Measurements from ENCODE around the gene NCOA3. TPM values are rescaled to one million over a fixed set of nuclear protein-coding genes. Genes with fewer than 3 reads are reported as not detected.

NCOA3 gene
- total and polyA plus RNA-seq, 12 donors: 8.0 to 30.2 (median 21.4) TPM

GRCh38 chr20:47614703-47615309, 113.1 kb downstream of the NCOA3 start:
- no peaks in the 10 kb centered on the region for H3K27me3 ChIP-seq
- WGBS, 2 donors: 98 to 99% methylated on average over 2 of the region's 2 CpGs
- ATAC-seq (no peak), DNase-seq (no peak)
- H3K4me3 ChIP-seq: no peak overlapping the region
- peaks cover 0 to 61% (median 39%) of the 10 kb centered on the region in 9 donors for H3K4me1 ChIP-seq
- peak overlapping the region in 2 of 10 donors; percentile 2 to 17 for H3K27ac ChIP-seq
- no peaks in the 10 kb centered on the region for H3K36me3 ChIP-seq
- no peak for TF ChIP-seq CTCF (IDR thresholded peaks at IDR 0.05)
- intact Hi-C loops (cut with DNase I): loop anchor here in 7 of 10 donors (5.0 to 10.0 kb wide), 8 partner anchors 38 to 343 kb away; partner anchors contain the start of gene NCOA3 (in 3 of the 7)
- no peaks in the 10 kb centered on the region for H3K9me3 ChIP-seq

GRCh38 chr20:47618479-47618878, 116.8 kb downstream of the NCOA3 start:
- intact Hi-C loops (cut with DNase I): loop anchor here in 5 of 10 donors (5.0 to 10.0 kb wide), 6 partner anchors 54 to 346 kb away; partner anchors contain the start of gene NCOA3 (in 2 of the 5)
- WGBS, 2 donors: 95 to 97% methylated on average over 6 of the region's 6 CpGs
- no peak for TF ChIP-seq CTCF (IDR thresholded peaks at IDR 0.05)
- Histone ChIP-seq H3K4me3 (no peak overlapping the region), H3K4me1 (peaks cover 0 to 55% (median 26%) of the 10 kb centered on the region in 9 donors), H3K27ac (no peak overlapping the region), H3K27me3 (no peaks in the 10 kb centered on the region), H3K9me3 (no peaks in the 10 kb centered on the region), H3K36me3 (peaks cover 0 to 17% (median 2%) of the 10 kb centered on the region in 9 donors)
- ATAC-seq (no peak), DNase-seq (no peak)

- Histone ChIP-seq H3K4me1 (peaks cover 0 to 33% (median 13%) of the 10 kb centered on the region in 9 donors), H3K36me3 (peaks cover 0 to 43% (median 12%) of the 10 kb centered on the region in 9 donors), H3K27ac (peak overlapping the region in 4 of 10 donors; percentile 4 to 35 (median 26)), H3K9me3 (no peaks in the 10 kb centered on the region), H3K27me3 (no peaks in the 10 kb centered on the region), H3K4me3 (no peak overlapping the region)
- DNase-seq (peak in 1 of 2 donors; percentile 23), ATAC-seq (peak in 4 of 8 donors; percentile 49 to 64 (median 54))
- peak; percentile 80 to 96 (median 90) for TF ChIP-seq CTCF (IDR thresholded peaks at IDR 0.05)
- intact Hi-C loops (cut with DNase I): loop anchor here (1.0 to 10.0 kb wide), 16 partner anchors 118 to 876 kb away; partner anchors contain the start of gene NCOA3 (in 1 of the 10)
- WGBS, 2 donors: 43 to 49% methylated on average over 8 of the region's 8 CpGs
Measured at GRCh38 chr20:47620808-47621805, 119.4 kb downstream of the NCOA3 start.

GRCh38 chr20:47622118-47622665, 120.5 kb downstream of the NCOA3 start:
- ATAC-seq (no peak), DNase-seq (no peak)
- no peak for TF ChIP-seq CTCF (IDR thresholded peaks at IDR 0.05)
- Histone ChIP-seq H3K4me3 (no peak overlapping the region), H3K27me3 (no peaks in the 10 kb centered on the region), H3K36me3 (peaks cover 0 to 54% (median 18%) of the 10 kb centered on the region in 9 donors), H3K27ac (no peak overlapping the region), H3K9me3 (no peaks in the 10 kb centered on the region), H3K4me1 (peaks cover 0 to 28% (median 13%) of the 10 kb centered on the region in 9 donors)
- intact Hi-C loops (cut with DNase I): loop anchor here (2.0 to 10.0 kb wide), 13 partner anchors 120 to 877 kb away; partner anchors contain the start of gene NCOA3 (in 2 of the 10)
- WGBS, 2 donors: 93 to 95% methylated on average over 9 of the region's 9 CpGs
